ENCODE data around the gene SHCBP1L. TPM values are rescaled to one million over a fixed set of nuclear protein-coding genes. Genes with fewer than 3 reads are reported as not detected.

The SHCBP1L gene
- total RNA-seq, 2 experiments from 2014 or later = not detected

DNA sequence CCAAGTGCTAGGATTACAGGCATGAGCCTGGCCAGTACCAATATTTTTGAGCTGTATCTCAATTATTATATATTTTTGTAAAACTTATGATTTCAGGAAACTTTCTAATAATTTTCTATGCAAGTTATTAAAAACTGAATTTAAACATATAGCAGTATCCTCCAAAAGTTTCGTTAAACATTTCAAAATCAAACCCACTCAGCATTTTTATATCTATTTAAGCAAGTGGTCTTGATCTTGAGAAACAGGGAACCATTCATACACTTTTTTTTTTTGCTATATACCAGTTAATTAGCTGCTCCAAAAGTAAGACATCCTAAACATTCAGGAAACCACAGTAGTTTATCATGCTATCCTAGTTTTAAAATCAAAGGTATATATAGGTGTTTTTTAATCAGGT is 22.0 kb downstream of the SHCBP1L start:
- H3K36me3 Mint-ChIP-seq (ENCODE audit: low read depth) = no peaks in the 10 kb centered on the region
- TF ChIP-seq, protein P1, sequence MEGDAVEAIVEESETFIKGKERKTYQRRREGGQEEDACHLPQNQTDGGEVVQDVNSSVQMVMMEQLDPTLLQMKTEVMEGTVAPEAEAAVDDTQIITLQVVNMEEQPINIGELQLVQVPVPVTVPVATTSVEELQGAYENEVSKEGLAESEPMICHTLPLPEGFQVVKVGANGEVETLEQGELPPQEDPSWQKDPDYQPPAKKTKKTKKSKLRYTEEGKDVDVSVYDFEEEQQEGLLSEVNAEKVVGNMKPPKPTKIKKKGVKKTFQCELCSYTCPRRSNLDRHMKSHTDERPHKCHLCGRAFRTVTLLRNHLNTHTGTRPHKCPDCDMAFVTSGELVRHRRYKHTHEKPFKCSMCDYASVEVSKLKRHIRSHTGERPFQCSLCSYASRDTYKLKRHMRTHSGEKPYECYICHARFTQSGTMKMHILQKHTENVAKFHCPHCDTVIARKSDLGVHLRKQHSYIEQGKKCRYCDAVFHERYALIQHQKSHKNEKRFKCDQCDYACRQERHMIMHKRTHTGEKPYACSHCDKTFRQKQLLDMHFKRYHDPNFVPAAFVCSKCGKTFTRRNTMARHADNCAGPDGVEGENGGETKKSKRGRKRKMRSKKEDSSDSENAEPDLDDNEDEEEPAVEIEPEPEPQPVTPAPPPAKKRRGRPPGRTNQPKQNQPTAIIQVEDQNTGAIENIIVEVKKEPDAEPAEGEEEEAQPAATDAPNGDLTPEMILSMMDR (IDR thresholded peaks at IDR 0.05) = no peak
- H3K9me3 Mint-ChIP-seq = peaks cover 6% of the 10 kb centered on the region
- H3K27ac Mint-ChIP-seq = no peak overlapping the region
- POLR2A ChIA-PET = no interaction called here
- intact Hi-C loops (cut with micrococcal nuclease) = no loop called here
- H3K27me3 Mint-ChIP-seq = peaks cover 8% of the 10 kb centered on the region
- H3K4me3 Mint-ChIP-seq = no peak overlapping the region
- ATAC-seq (no peak), DNase-seq (no peak)
- H3K4me1 Mint-ChIP-seq (ENCODE audit: low read depth) = no peaks in the 10 kb centered on the region
- CTCF ChIA-PET = no interaction called here

- Mint-ChIP-seq H3K4me1 (ENCODE audit: low read depth) (no peaks in the 10 kb centered on the region), H3K4me3 (no peak overlapping the region), H3K36me3 (ENCODE audit: low read depth) (no peaks in the 10 kb centered on the region), H3K9me3 (no peaks in the 10 kb centered on the region), H3K27ac (no peak overlapping the region), H3K27me3 (peaks cover 17% of the 10 kb centered on the region)
- TF ChIP-seq, protein P1 (IDR thresholded peaks at IDR 0.05) = no peak
- DNase-seq (no peak), ATAC-seq (no peak)
- CTCF ChIA-PET = no interaction called here
- intact Hi-C loops (cut with micrococcal nuclease) = no loop called here
- POLR2A ChIA-PET = no interaction called here
Observed at GRCh38 chr1:182927693-182928433, 25.1 kb downstream of the SHCBP1L start.

- TF ChIP-seq, protein P1 (IDR thresholded peaks at IDR 0.05) = no peak
- CTCF ChIA-PET = no interaction called here
- H3K27me3 Mint-ChIP-seq = peaks cover 23% of the 10 kb centered on the region
- POLR2A ChIA-PET = no interaction called here
- no peaks in the 10 kb centered on the region for H3K4me1 Mint-ChIP-seq (ENCODE audit: low read depth)
- ATAC-seq = no peak
- no peak overlapping the region for H3K4me3 Mint-ChIP-seq
- no peak for DNase-seq
- H3K36me3 Mint-ChIP-seq (ENCODE audit: low read depth) = no peaks in the 10 kb centered on the region
- H3K27ac Mint-ChIP-seq = no peak overlapping the region
- no peaks in the 10 kb centered on the region for H3K9me3 Mint-ChIP-seq
- intact Hi-C loops (cut with micrococcal nuclease) = no loop called here
Observed at GRCh38 chr1:182925661-182926060, 27.3 kb downstream of the SHCBP1L start.

DNA sequence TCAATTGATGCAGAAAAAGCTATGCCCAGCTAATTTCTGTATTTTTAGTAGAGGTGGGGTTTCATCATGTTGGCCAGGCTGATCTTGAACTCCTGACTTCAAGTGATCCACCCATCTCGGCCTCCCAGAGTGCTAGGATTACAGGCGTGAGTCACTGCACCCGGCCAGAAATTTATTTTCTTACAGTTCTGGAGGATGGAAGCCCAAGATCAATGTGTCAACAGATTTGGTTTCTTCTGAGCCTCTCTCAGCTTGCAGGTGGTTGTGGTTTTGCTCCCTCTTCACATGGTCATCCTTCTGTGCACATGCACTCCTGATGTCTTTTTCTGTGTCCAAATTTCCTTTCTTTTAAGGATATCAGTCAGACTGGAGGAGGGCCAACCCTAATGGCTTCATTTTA is 35.6 kb downstream of the SHCBP1L start:
- TF ChIP-seq, protein P1 (IDR thresholded peaks at IDR 0.05) = no peak
- H3K27me3 Mint-ChIP-seq = peaks cover 28% of the 10 kb centered on the region

GRCh38 chr1:182913401-182913800 is 39.6 kb downstream of the SHCBP1L start:
- H3K27me3 Mint-ChIP-seq = peaks cover 11% of the 10 kb centered on the region
- POLR2A ChIA-PET = no interaction called here
- ATAC-seq (no peak), DNase-seq (no peak)
- CTCF ChIA-PET = no interaction called here
- intact Hi-C loops (cut with micrococcal nuclease) = no loop called here
- H3K9me3 Mint-ChIP-seq = peaks cover 7% of the 10 kb centered on the region
- H3K4me3 Mint-ChIP-seq = no peak overlapping the region
- no peak overlapping the region for H3K27ac Mint-ChIP-seq
- peaks cover 3% of the 10 kb centered on the region for H3K36me3 Mint-ChIP-seq (ENCODE audit: low read depth)
- TF ChIP-seq, protein P1 (IDR thresholded peaks at IDR 0.05) = no peak
- no peaks in the 10 kb centered on the region for H3K4me1 Mint-ChIP-seq (ENCODE audit: low read depth)

More for the DNA sequence above, 35.6 kb downstream of the SHCBP1L start:
- intact Hi-C loops (cut with micrococcal nuclease) = no loop called here
- Mint-ChIP-seq H3K4me3 (no peak overlapping the region), H3K36me3 (ENCODE audit: low read depth) (peaks cover 3% of the 10 kb centered on the region), H3K4me1 (ENCODE audit: low read depth) (no peaks in the 10 kb centered on the region), H3K27ac (no peak overlapping the region), H3K9me3 (no peaks in the 10 kb centered on the region)
- CTCF ChIA-PET = no interaction called here
- ATAC-seq (no peak), DNase-seq (no peak)
- POLR2A ChIA-PET = no interaction called here
